Esophagus muscularis mucosa (tissue), 4 donors: ENCODE results near the gene ANKS3. TPM values are rescaled to one million over a fixed set of nuclear protein-coding genes. Genes with fewer than 3 reads are reported as not detected.
A peak's percentile ranks its signal among the peaks of the same experiment; 100 is the strongest.

Experiments
- DNase-seq: peaks from one replicate; pipeline ENCODE4 v3.0.0-alpha.2; 2017; ENCODE audit errors: extremely low spot score
- H3K27ac ChIP-seq, 4 donors: fragments of 200-600 bp; sonication (generic); replicated peaks in 1 of 4; 1 replicate in 3 of 4; 2 replicates in 1 of 4; pipeline ENCODE4 v1.5.1; 2016 to 2019; ENCODE audit warnings: mild to moderate bottlenecking in 1 of 4
- H3K27me3 ChIP-seq, 4 donors: fragments of 200-600 bp; sonication (generic); one replicate each; pipeline versions ENCODE4 v1.5.1 to v1.6.0; 2016 to 2019
- H3K36me3 ChIP-seq, 4 donors: fragments of 200-600 bp; sonication (generic); one replicate each; pipeline ENCODE4 v1.5.1; 2016 to 2019
- H3K4me1 ChIP-seq, 4 donors: fragments of 200-600 bp; sonication (generic); one replicate each; pipeline ENCODE4 v1.5.1; 2016 to 2019
- H3K4me3 ChIP-seq, 4 donors: fragments of 200-600 bp; sonication (generic); 1 replicate in 2 of 4; 2 replicates in 2 of 4; pipeline ENCODE4 v1.5.1; 2016 to 2019; ENCODE audit warnings: mild to moderate bottlenecking in 4 of 4, moderate library complexity in 1 of 4
- H3K9me3 ChIP-seq, 4 donors: fragments of 200-600 bp; sonication (generic); 1 replicate in 3 of 4; 2 replicates in 1 of 4; pipeline ENCODE4 v1.5.1; 2016 to 2019
- EP300 ChIP-seq: sonication (generic); formaldehyde crosslinking; IDR thresholded peaks from one replicate; pipeline ENCODE4 v1.6.1; 2017; ENCODE audit warnings: antibody characterized with exemption
- POLR2A ChIP-seq: fragments of 450-650 bp; IDR thresholded peaks from one replicate; pipeline ENCODE4 v1.6.1; 2017; ENCODE audit warnings: antibody characterized with exemption, moderate library complexity, mild to moderate bottlenecking, low read depth
- POLR2AphosphoS5 ChIP-seq, 2 donors: sonication (generic); formaldehyde crosslinking; IDR thresholded peaks; one replicate each; pipeline ENCODE4 v1.6.1; 2017; ENCODE audit warnings: antibody characterized with exemption in 2 of 2
- WGBS: methylation state at CpG from one replicate; pipeline ENCODE4 v1.1.5; 2018; 5-methylcytosine and 5-hydroxymethylcytosine counted together
- intact Hi-C: fragments of 100-400 bp; cut with DNase I; formaldehyde crosslinking; loops from one replicate; pipeline ENCODE4 v1.15.1; 2023
- total RNA-seq, 4 donors: library from RNA; depleted of rRNA; stranded (reverse); fragments of >200 nt; gene quantifications; one replicate each; pipeline versions ENCODE4 v1.1.0 to v1.2.1, GENCODE V29; 2016
- TF ChIP-seq, protein P1 (sequence below), 3 experiments: fragments of 200-600 bp in 2 of 3; fragments of 450-650 bp in 1 of 3; sonication (generic) in 2 of 3; IDR thresholded peaks; one replicate each; pipeline ENCODE4 v1.5.1; 2017 to 2019; ENCODE audit warnings: antibody characterized with exemption in 3 of 3, mild to moderate bottlenecking in 2 of 3, moderate library complexity in 1 of 3

ANKS3 gene
- total RNA-seq, 4 donors from 2014 or later = 17.0 to 29.0 (median 24.7) TPM

DNA sequence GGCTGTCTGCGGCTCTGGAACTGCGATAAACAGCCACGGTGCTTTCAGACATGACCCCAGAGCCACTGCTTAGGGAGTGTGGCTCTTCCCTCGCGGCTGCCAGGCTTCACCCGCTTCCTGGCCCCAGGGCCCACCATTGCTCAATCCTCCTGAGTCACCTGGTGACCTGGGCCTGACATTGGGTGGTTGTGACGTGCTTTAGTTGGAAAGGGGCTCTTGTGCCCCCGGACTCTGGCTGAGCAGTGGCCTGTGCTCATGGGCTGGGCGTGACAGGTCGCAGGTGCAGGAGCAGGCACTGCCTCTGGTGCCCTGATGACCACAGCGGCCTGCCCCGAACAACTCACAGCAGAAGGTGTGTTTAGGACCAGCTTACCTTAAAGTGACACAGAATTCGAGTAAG, 49.3 kb downstream of the ANKS3 start:
- H3K4me3 ChIP-seq = no peak overlapping the region
- H3K4me1 ChIP-seq = peaks cover 14 to 36% (median 26%) of the 10 kb centered on the region in 4 donors
- H3K36me3 ChIP-seq = peaks cover 19 to 100% (median 93%) of the 10 kb centered on the region in 4 donors
- TF ChIP-seq, protein P1, sequence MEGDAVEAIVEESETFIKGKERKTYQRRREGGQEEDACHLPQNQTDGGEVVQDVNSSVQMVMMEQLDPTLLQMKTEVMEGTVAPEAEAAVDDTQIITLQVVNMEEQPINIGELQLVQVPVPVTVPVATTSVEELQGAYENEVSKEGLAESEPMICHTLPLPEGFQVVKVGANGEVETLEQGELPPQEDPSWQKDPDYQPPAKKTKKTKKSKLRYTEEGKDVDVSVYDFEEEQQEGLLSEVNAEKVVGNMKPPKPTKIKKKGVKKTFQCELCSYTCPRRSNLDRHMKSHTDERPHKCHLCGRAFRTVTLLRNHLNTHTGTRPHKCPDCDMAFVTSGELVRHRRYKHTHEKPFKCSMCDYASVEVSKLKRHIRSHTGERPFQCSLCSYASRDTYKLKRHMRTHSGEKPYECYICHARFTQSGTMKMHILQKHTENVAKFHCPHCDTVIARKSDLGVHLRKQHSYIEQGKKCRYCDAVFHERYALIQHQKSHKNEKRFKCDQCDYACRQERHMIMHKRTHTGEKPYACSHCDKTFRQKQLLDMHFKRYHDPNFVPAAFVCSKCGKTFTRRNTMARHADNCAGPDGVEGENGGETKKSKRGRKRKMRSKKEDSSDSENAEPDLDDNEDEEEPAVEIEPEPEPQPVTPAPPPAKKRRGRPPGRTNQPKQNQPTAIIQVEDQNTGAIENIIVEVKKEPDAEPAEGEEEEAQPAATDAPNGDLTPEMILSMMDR (IDR thresholded peaks at IDR 0.05) = no peak
- TF ChIP-seq POLR2AphosphoS5 (IDR thresholded peaks at IDR 0.05) (no peak), POLR2A (no peak), EP300 (no peak)
- no peak overlapping the region for H3K27ac ChIP-seq
- DNase-seq = no peak
- no peaks in the 10 kb centered on the region for H3K9me3 ChIP-seq
- WGBS = 100% methylated on average over 2 of the region's 13 CpGs
- no peaks in the 10 kb centered on the region for H3K27me3 ChIP-seq
- intact Hi-C loops = loop anchor here (5.0 kb wide), 1 partner anchor 72 kb away; the partner anchor contains the start of gene UBALD1

- TF ChIP-seq POLR2A (no peak), POLR2AphosphoS5 (IDR thresholded peaks at IDR 0.05) (no peak), EP300 (no peak)
- TF ChIP-seq, protein P1 (IDR thresholded peaks at IDR 0.05) = no peak
- Histone ChIP-seq H3K9me3 (no peaks in the 10 kb centered on the region), H3K4me1 (peaks cover 14 to 41% (median 31%) of the 10 kb centered on the region in 4 donors), H3K36me3 (peaks cover 18 to 100% (median 93%) of the 10 kb centered on the region in 4 donors), H3K4me3 (no peak overlapping the region), H3K27ac (no peak overlapping the region), H3K27me3 (no peaks in the 10 kb centered on the region)
- DNase-seq = no peak
- intact Hi-C loops = loop anchor here (5.0 kb wide), 1 partner anchor 72 kb away; the partner anchor contains the start of gene UBALD1
- WGBS = 87% methylated on average over 21 of the region's 23 CpGs
Measured at GRCh38 chr16:4684058-4684715, 49.9 kb downstream of the ANKS3 start.

GRCh38 chr16:4683255-4684057, 50.6 kb downstream of the ANKS3 start:
- 64% methylated on average over 15 of the region's 17 CpGs for WGBS

GRCh38 chr16:4682616-4683254, 51.3 kb downstream of the ANKS3 start:
- no peak for DNase-seq
- peaks cover 18 to 49% (median 37%) of the 10 kb centered on the region in 4 donors for H3K4me1 ChIP-seq
- H3K9me3 ChIP-seq = no peaks in the 10 kb centered on the region
- no peaks in the 10 kb centered on the region for H3K27me3 ChIP-seq
- H3K27ac ChIP-seq = peak overlapping the region; percentile 20 to 64 (median 52)
- TF ChIP-seq POLR2A = no peak
- TF ChIP-seq, protein P1 (IDR thresholded peaks at IDR 0.05) = peak; percentile 23 to 66 (median 31)
- H3K36me3 ChIP-seq = peaks cover 11 to 99% (median 87%) of the 10 kb centered on the region in 4 donors
- 73% methylated on average over 16 of the region's 36 CpGs for WGBS
- intact Hi-C loops = loop anchor here (5.0 kb wide), 1 partner anchor 70 kb away; the partner anchor contains the start of gene UBALD1
- peak overlapping the region in 2 of 4 donors; percentile 22 to 32 for H3K4me3 ChIP-seq

More at GRCh38 chr16:4683255-4684057, 50.6 kb downstream of the ANKS3 start:
- DNase-seq = no peak
- H3K27ac ChIP-seq = peak overlapping the region in 3 of 4 donors; percentile 20 to 64 (median 47)
- intact Hi-C loops = loop anchor here (5.0 kb wide), 1 partner anchor 71 kb away; the partner anchor contains the start of gene UBALD1
- peaks cover 11 to 99% (median 88%) of the 10 kb centered on the region in 4 donors for H3K36me3 ChIP-seq
- H3K4me3 ChIP-seq = no peak overlapping the region
- no peaks in the 10 kb centered on the region for H3K9me3 ChIP-seq
- TF ChIP-seq POLR2AphosphoS5 (IDR thresholded peaks at IDR 0.05) (no peak), EP300 (no peak), POLR2A (no peak)
- TF ChIP-seq, protein P1 (IDR thresholded peaks at IDR 0.05) = no peak
- no peaks in the 10 kb centered on the region for H3K27me3 ChIP-seq
- peaks cover 18 to 48% (median 37%) of the 10 kb centered on the region in 4 donors for H3K4me1 ChIP-seq
